ENCODE measurements around the gene ARVCF. TPM values are rescaled to one million over a fixed set of nuclear protein-coding genes. Genes with fewer than 3 reads are reported as not detected.

The ARVCF gene
- total RNA-seq, 1 donor from 2014 or later, result 119 TPM

GRCh38 chr22:19960491-19961200 lies 56.0 kb downstream of the ARVCF start:
- Mint-ChIP-seq H3K4me1 (ENCODE audit: low read depth, unreplicated experiment) (peaks cover 5% of the 10 kb centered on the region), H3K4me3 (ENCODE audit: unreplicated experiment) (peak overlapping the region; percentile 25), H3K9me3 (ENCODE audit: unreplicated experiment) (peaks cover 10% of the 10 kb centered on the region), H3K27ac (ENCODE audit: unreplicated experiment) (no peak overlapping the region), H3K27me3 (ENCODE audit: unreplicated experiment) (peaks cover 2% of the 10 kb centered on the region), H3K36me3 (ENCODE audit: unreplicated experiment) (no peaks in the 10 kb centered on the region)
- TF ChIP-seq, protein P1, sequence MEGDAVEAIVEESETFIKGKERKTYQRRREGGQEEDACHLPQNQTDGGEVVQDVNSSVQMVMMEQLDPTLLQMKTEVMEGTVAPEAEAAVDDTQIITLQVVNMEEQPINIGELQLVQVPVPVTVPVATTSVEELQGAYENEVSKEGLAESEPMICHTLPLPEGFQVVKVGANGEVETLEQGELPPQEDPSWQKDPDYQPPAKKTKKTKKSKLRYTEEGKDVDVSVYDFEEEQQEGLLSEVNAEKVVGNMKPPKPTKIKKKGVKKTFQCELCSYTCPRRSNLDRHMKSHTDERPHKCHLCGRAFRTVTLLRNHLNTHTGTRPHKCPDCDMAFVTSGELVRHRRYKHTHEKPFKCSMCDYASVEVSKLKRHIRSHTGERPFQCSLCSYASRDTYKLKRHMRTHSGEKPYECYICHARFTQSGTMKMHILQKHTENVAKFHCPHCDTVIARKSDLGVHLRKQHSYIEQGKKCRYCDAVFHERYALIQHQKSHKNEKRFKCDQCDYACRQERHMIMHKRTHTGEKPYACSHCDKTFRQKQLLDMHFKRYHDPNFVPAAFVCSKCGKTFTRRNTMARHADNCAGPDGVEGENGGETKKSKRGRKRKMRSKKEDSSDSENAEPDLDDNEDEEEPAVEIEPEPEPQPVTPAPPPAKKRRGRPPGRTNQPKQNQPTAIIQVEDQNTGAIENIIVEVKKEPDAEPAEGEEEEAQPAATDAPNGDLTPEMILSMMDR (IDR thresholded peaks at IDR 0.05; ENCODE audit: partially characterized antibody, unreplicated experiment), result no peak
- peak; percentile 9 for DNase-seq

- TF ChIP-seq, protein P1 (IDR thresholded peaks at IDR 0.05; ENCODE audit: partially characterized antibody, unreplicated experiment), result no peak
- Mint-ChIP-seq H3K36me3 (ENCODE audit: unreplicated experiment) (no peaks in the 10 kb centered on the region), H3K27ac (ENCODE audit: unreplicated experiment) (peak overlapping the region; percentile 52), H3K4me1 (ENCODE audit: low read depth, unreplicated experiment) (peaks cover 7% of the 10 kb centered on the region), H3K27me3 (ENCODE audit: unreplicated experiment) (peaks cover 3% of the 10 kb centered on the region), H3K4me3 (ENCODE audit: unreplicated experiment) (peak overlapping the region; percentile 59), H3K9me3 (ENCODE audit: unreplicated experiment) (peaks cover 6% of the 10 kb centered on the region)
- no peak for DNase-seq
Measured at GRCh38 chr22:19959587-19960490, 56.8 kb downstream of the ARVCF start.

GRCh38 chr22:19959043-19959586 lies 57.5 kb downstream of the ARVCF start:
- Mint-ChIP-seq H3K4me1 (ENCODE audit: low read depth, unreplicated experiment) (peaks cover 9% of the 10 kb centered on the region), H3K36me3 (ENCODE audit: unreplicated experiment) (no peaks in the 10 kb centered on the region), H3K9me3 (ENCODE audit: unreplicated experiment) (peaks cover 10% of the 10 kb centered on the region), H3K4me3 (ENCODE audit: unreplicated experiment) (peak overlapping the region; percentile 78), H3K27me3 (ENCODE audit: unreplicated experiment) (peaks cover 5% of the 10 kb centered on the region), H3K27ac (ENCODE audit: unreplicated experiment) (peak overlapping the region; percentile 43)
- TF ChIP-seq, protein P1 (IDR thresholded peaks at IDR 0.05; ENCODE audit: partially characterized antibody, unreplicated experiment), result no peak
- DNase-seq, result peak; percentile 93

DNA sequence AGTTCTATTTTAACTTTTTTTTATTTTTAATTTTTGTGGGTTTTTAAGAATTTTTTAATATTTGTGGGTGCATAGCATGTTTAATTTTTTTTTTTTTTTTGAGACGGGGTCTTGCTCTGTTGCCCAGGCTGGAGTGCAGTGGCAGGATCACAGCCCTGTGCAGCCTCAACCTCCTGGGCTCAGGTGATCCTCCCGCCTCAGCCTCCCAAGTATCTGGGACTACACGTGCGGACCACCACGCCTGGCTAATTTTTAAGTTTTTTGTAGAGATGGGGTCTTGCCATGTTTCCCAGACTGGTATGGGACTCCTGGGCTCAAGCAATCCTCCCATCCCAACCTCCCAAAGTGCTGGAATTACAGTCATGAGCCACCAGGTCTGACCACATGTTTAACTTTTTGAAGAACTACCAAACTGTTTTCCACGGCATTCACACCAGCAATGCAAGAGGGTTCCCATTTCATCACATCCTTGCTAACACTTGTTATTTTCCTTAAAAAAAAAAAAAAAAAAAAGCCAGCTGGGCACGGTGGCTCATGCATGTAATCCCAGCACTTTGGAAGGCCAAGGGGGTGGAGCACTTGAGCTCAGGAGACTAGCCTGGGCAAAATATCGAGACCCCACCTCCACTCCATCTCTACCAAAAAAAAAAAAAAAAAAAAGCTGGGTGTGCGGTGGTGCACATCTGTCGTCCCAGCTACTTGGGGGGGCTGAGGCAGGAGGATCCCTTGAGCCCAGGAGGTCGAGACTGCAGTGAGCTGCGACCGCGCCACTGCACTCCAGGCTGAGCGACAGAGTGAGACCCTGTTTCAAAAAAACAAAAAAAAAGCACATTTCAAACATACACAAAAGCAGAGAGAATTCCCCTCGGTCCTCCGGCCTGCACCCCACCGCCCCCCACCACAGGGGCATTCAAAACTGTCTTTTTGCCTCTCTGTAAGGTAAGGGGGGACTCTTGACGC lies 58.3 kb downstream of the ARVCF start:
- TF ChIP-seq, protein P1 (IDR thresholded peaks at IDR 0.05; ENCODE audit: partially characterized antibody, unreplicated experiment), result no peak
- H3K9me3 Mint-ChIP-seq (ENCODE audit: unreplicated experiment), result peaks cover 8% of the 10 kb centered on the region
- no peaks in the 10 kb centered on the region for H3K36me3 Mint-ChIP-seq (ENCODE audit: unreplicated experiment)
- peak overlapping the region; percentile 78 for H3K4me3 Mint-ChIP-seq (ENCODE audit: unreplicated experiment)
- peak; percentile 4 for DNase-seq
- peaks cover 11% of the 10 kb centered on the region for H3K4me1 Mint-ChIP-seq (ENCODE audit: low read depth, unreplicated experiment)
- peak overlapping the region; percentile 43 for H3K27ac Mint-ChIP-seq (ENCODE audit: unreplicated experiment)
- peaks cover 5% of the 10 kb centered on the region for H3K27me3 Mint-ChIP-seq (ENCODE audit: unreplicated experiment)
